ENCODE measurements around the gene C2orf42. TPM values are rescaled to one million over a fixed set of nuclear protein-coding genes. Genes with fewer than 3 reads are reported as not detected.

C2orf42 gene
- total and polyA plus RNA-seq, 4 donors = 8.1 to 20.6 (median 13.7) TPM

Other genes with a start within 250 kb of the C2orf42 start
- gene ASPRV1, start 229.4 kb downstream of the C2orf42 start, total RNA-seq = under 1 TPM; 0.19 to 0.75 TPM
- gene ASPRV1, start 229.4 kb downstream of the C2orf42 start, polyA plus RNA-seq = under 1 TPM; 0.21 to 0.25 TPM
- gene PCBP1, start 103.5 kb downstream of the C2orf42 start, total RNA-seq = 10 to 100 TPM; 64.0 to 87.9 TPM
- gene PCBP1, start 103.5 kb downstream of the C2orf42 start, polyA plus RNA-seq = 100 to 1,000 TPM in 1 of 2 donors, 10 to 100 TPM in 1; 88.0 to 202 TPM
- gene TIA1, start 57.6 kb upstream of the C2orf42 start, total RNA-seq = 10 to 100 TPM; 55.1 to 56.2 TPM
- gene TIA1, start 57.6 kb upstream of the C2orf42 start, polyA plus RNA-seq = 10 to 100 TPM; 10.2 to 38.0 TPM
- 10 to 100 TPM; 38.4 to 85.2 TPM for gene PCYOX1, start 67.1 kb upstream of the C2orf42 start, total RNA-seq
- 10 to 100 TPM; 25.6 to 51.9 TPM for gene PCYOX1, start 67.1 kb upstream of the C2orf42 start, polyA plus RNA-seq
- 100 to 1,000 TPM in 1 of 2 donors, 10 to 100 TPM in 1; 50.5 to 100 TPM for gene SNRPG, start 102.7 kb upstream of the C2orf42 start, total RNA-seq
- gene SNRPG, start 102.7 kb upstream of the C2orf42 start, polyA plus RNA-seq = 100 to 1,000 TPM in 1 of 2 donors, 10 to 100 TPM in 1; 45.5 to 213 TPM
- 10 to 100 TPM; 22.5 to 26.0 TPM for gene FAM136A, start 111.0 kb upstream of the C2orf42 start, total RNA-seq
- 10 to 100 TPM; 20.9 to 35.8 TPM for gene FAM136A, start 111.0 kb upstream of the C2orf42 start, polyA plus RNA-seq

All from liver (tissue), 4 donors.